Activated CD8-positive, alpha-beta T cell treated with anti-CD3 and anti-CD28 coated beads for 36 hours (primary cell): Measurements from ENCODE around the gene SLC13A5. TPM values are rescaled to one million over a fixed set of nuclear protein-coding genes. Genes with fewer than 3 reads are reported as not detected.

Source experiments
- ATAC-seq: fragments of 200-7000 bp; cut with Tn5 transposase; one replicate; pipeline ENCODE4 v1.10.0; 2021; ENCODE audit warnings: mild to moderate bottlenecking, moderate library complexity
- CTCF ChIA-PET: fragments of 350-600 bp; sonication (Branson Sonifier 250); formaldehyde crosslinking; loops from one replicate; lab custom pipeline; 2021; ENCODE audit warnings: antibody characterized with exemption; lab: Charles Lee
- POLR2A ChIA-PET: fragments of 350-600 bp; sonication (Branson Sonifier 250); formaldehyde crosslinking; loops from one replicate; lab custom pipeline; 2021; ENCODE audit warnings: antibody characterized with exemption; lab: Charles Lee
- DNase-seq: peaks from one replicate; pipeline ENCODE4 v3.0.0-alpha.2; 2020
- H3K27ac Mint-ChIP-seq: one replicate; pipeline ENCODE4 v1.8.0; 2021; ENCODE audit warnings: mild to moderate bottlenecking, mixed read lengths
- H3K27me3 Mint-ChIP-seq: one replicate; pipeline ENCODE4 v1.8.0; 2021; ENCODE audit warnings: mixed read lengths
- H3K36me3 Mint-ChIP-seq: one replicate; pipeline ENCODE4 v1.8.0; 2021; ENCODE audit warnings: low read depth, mixed read lengths
- H3K4me1 Mint-ChIP-seq: one replicate; pipeline ENCODE4 v1.8.0; 2021; ENCODE audit warnings: low read depth, mixed read lengths
- H3K4me3 Mint-ChIP-seq: one replicate; pipeline ENCODE4 v1.8.0; 2021; ENCODE audit warnings: mild to moderate bottlenecking, moderate library complexity, mixed read lengths
- H3K9me3 Mint-ChIP-seq: one replicate; pipeline ENCODE4 v1.8.0; 2021; ENCODE audit warnings: mixed read lengths
- CTCF ChIP-seq: fragments of 200-600 bp; IDR thresholded peaks from one replicate; pipeline ENCODE4 v1.8.0; 2022; ENCODE audit warnings: antibody characterized with exemption, mild to moderate bottlenecking
- intact Hi-C: fragments of 100-400 bp; cut with micrococcal nuclease; formaldehyde crosslinking; loops from one replicate; pipeline ENCODE4 v1.10.0; 2022
- total RNA-seq, 2 experiments: library from RNA; stranded (reverse); gene quantifications; one replicate each; pipeline ENCODE4 v1.2.3, GENCODE V29; 2021

Gene SLC13A5
- total RNA-seq, 2 experiments from 2014 or later = not detected

- H3K4me3 Mint-ChIP-seq = no peak overlapping the region
- CTCF ChIA-PET = interaction anchor here (0.9 to 1.1 kb wide), 2 partner anchors 10 to 28 kb away, joined by 3 read pairs; no protein-coding TSS in a partner anchor
- H3K27me3 Mint-ChIP-seq = peaks cover 11% of the 10 kb centered on the region
These were observed 21.6 kb downstream of the SLC13A5 start for GRCh38 chr17:6691546-6691945.

GRCh38 chr17:6690641-6691040 lies 22.5 kb downstream of the SLC13A5 start:
- H3K27me3 Mint-ChIP-seq = peaks cover 11% of the 10 kb centered on the region
- no peak for ATAC-seq
- H3K4me3 Mint-ChIP-seq = no peak overlapping the region
- intact Hi-C loops = no loop called here
- H3K27ac Mint-ChIP-seq = no peak overlapping the region
- ChIA-PET CTCF (interaction anchor here (1.1 kb wide), 1 partner anchor 29 kb away, joined by 3 read pairs; no protein-coding TSS in a partner anchor), POLR2A (no interaction called here)
- no peaks in the 10 kb centered on the region for H3K36me3 Mint-ChIP-seq
- no peaks in the 10 kb centered on the region for H3K4me1 Mint-ChIP-seq
- H3K9me3 Mint-ChIP-seq = no peaks in the 10 kb centered on the region
- DNase-seq = no peak
- TF ChIP-seq CTCF = no peak

More at GRCh38 chr17:6691546-6691945, 21.6 kb downstream of the SLC13A5 start:
- no peaks in the 10 kb centered on the region for H3K9me3 Mint-ChIP-seq
- POLR2A ChIA-PET = no interaction called here
- H3K27ac Mint-ChIP-seq = no peak overlapping the region
- ATAC-seq (no peak), DNase-seq (no peak)
- H3K36me3 Mint-ChIP-seq = no peaks in the 10 kb centered on the region
- intact Hi-C loops = no loop called here
- TF ChIP-seq CTCF = no peak
- H3K4me1 Mint-ChIP-seq = no peaks in the 10 kb centered on the region

- CTCF ChIA-PET = no interaction called here
- Mint-ChIP-seq H3K4me3 (no peak overlapping the region), H3K27me3 (peaks cover 16% of the 10 kb centered on the region), H3K4me1 (no peaks in the 10 kb centered on the region), H3K36me3 (no peaks in the 10 kb centered on the region), H3K9me3 (no peaks in the 10 kb centered on the region), H3K27ac (no peak overlapping the region)
- POLR2A ChIA-PET = no interaction called here
- intact Hi-C loops = no loop called here
- no peak for TF ChIP-seq CTCF
- DNase-seq (no peak), ATAC-seq (no peak)
These were observed 24.2 kb downstream of the SLC13A5 start for GRCh38 chr17:6688944-6689343.

GRCh38 chr17:6686026-6686425 lies 27.1 kb downstream of the SLC13A5 start:
- no peaks in the 10 kb centered on the region for H3K36me3 Mint-ChIP-seq

More at GRCh38 chr17:6686026-6686425, 27.1 kb downstream of the SLC13A5 start:
- H3K27me3 Mint-ChIP-seq = peaks cover 25% of the 10 kb centered on the region
- no peak overlapping the region for H3K27ac Mint-ChIP-seq
- H3K4me1 Mint-ChIP-seq = no peaks in the 10 kb centered on the region
- intact Hi-C loops = no loop called here
- ChIA-PET CTCF (no interaction called here), POLR2A (no interaction called here)
- DNase-seq = no peak
- no peak for ATAC-seq
- H3K9me3 Mint-ChIP-seq = no peaks in the 10 kb centered on the region
- TF ChIP-seq CTCF = no peak
- H3K4me3 Mint-ChIP-seq = no peak overlapping the region
